A549 (cell line): Measurements from ENCODE around the gene CLDN7. TPM values are rescaled to one million over a fixed set of nuclear protein-coding genes. Genes with fewer than 3 reads are reported as not detected.

Experiments
- ATOH8 ChIP-seq: fragments of 250-450 bp; sonication (Bioruptor Pico); IDR thresholded peaks from 2 replicates; pipeline ENCODE4 v1.5.0; 2020; ENCODE audit warnings: low read depth, mild to moderate bottlenecking, moderate library complexity
- BHLHE40 ChIP-seq: IDR thresholded peaks from 2 replicates; pipeline ENCODE4 v1.6.1; 2012; ENCODE audit warnings: low read depth, low read length, inconsistent platforms
- CBX8 ChIP-seq: fragments of 200-600 bp; sonication (generic); IDR thresholded peaks from 2 replicates; pipeline ENCODE4 v1.6.1; 2016
- CEBPB ChIP-seq, 2 experiments: fragments of >200 bp in 1 of 2; sonication (Bioruptor Twin) in 1 of 2; formaldehyde crosslinking in 1 of 2; IDR thresholded peaks; 2 replicates each; pipeline ENCODE4 v1.6.1; 2012 to 2016
- CHD2 ChIP-seq: fragments of 150-350 bp; IDR thresholded peaks from 2 replicates; pipeline ENCODE4 v1.6.1; 2014; ENCODE audit warnings: low read length; ENCODE audit not compliant: partially characterized antibody
- CTCF ChIP-seq: fragments of >200 bp; sonication (Bioruptor Twin); formaldehyde crosslinking; IDR thresholded peaks from 3 replicates; pipeline ENCODE4 v1.5.1; 2016
- E2F6 ChIP-seq: IDR thresholded peaks from 2 replicates; pipeline ENCODE4 v1.6.1; 2012; ENCODE audit warnings: low read depth, borderline replicate concordance
- EHF ChIP-seq: fragments of 250-450 bp; sonication (Bioruptor Pico); IDR thresholded peaks from 2 replicates; pipeline ENCODE4 v1.5.0; 2020; ENCODE audit warnings: mild to moderate bottlenecking
- ESRRA ChIP-seq: fragments of 150-350 bp; IDR thresholded peaks from 2 replicates; pipeline ENCODE4 v1.6.1; 2014; ENCODE audit warnings: mild to moderate bottlenecking, low read length, borderline replicate concordance
- FOSL2 ChIP-seq, 2 experiments: fragments of 450-650 bp in 1 of 2; fragments of >200 bp in 1 of 2; sonication (Bioruptor Twin) in 1 of 2; formaldehyde crosslinking; IDR thresholded peaks; 2 replicates each; pipeline versions ENCODE4 v1.5.0 to v1.6.1; 2016 to 2020; ENCODE audit warnings: mild to moderate bottlenecking in 1 of 2, moderate library complexity in 1 of 2
- FOXS1 ChIP-seq: fragments of 250-450 bp; sonication (Bioruptor Pico); IDR thresholded peaks from 2 replicates; pipeline ENCODE4 v1.5.0; 2020; ENCODE audit warnings: mild to moderate bottlenecking, moderate library complexity
- HEYL ChIP-seq: fragments of 250-450 bp; sonication (Bioruptor Pico); IDR thresholded peaks from 2 replicates; pipeline ENCODE4 v1.8.0; 2021; ENCODE audit warnings: mild to moderate bottlenecking, moderate library complexity
- HOXA7 ChIP-seq: fragments of 250-450 bp; sonication (Bioruptor Pico); IDR thresholded peaks from 2 replicates; pipeline ENCODE4 v1.5.0; 2020; ENCODE audit warnings: mild to moderate bottlenecking, moderate library complexity
- HOXB13 ChIP-seq: fragments of 250-450 bp; sonication (Bioruptor Pico); IDR thresholded peaks from 2 replicates; pipeline ENCODE4 v1.5.0; 2020; ENCODE audit warnings: low read depth, mild to moderate bottlenecking, moderate library complexity
- HOXB5 ChIP-seq: fragments of 250-450 bp; sonication (Bioruptor Pico); IDR thresholded peaks from 2 replicates; pipeline ENCODE4 v1.5.0; 2020; ENCODE audit warnings: mild to moderate bottlenecking, moderate library complexity
- JUN ChIP-seq, 2 experiments: fragments of >200 bp; sonication (Bioruptor Twin); formaldehyde crosslinking; IDR thresholded peaks; 2 replicates in 1 of 2; 3 replicates in 1 of 2; pipeline ENCODE4 v1.6.1; 2016 to 2017
- JUNB ChIP-seq: fragments of >200 bp; sonication (Bioruptor Twin); formaldehyde crosslinking; IDR thresholded peaks from 2 replicates; pipeline ENCODE4 v1.6.1; 2016
- MAFK ChIP-seq: fragments of 450-650 bp; IDR thresholded peaks from 2 replicates; pipeline ENCODE4 v1.6.1; 2014; ENCODE audit not compliant: partially characterized antibody
- MAX ChIP-seq: IDR thresholded peaks from 2 replicates; pipeline ENCODE4 v1.6.1; 2012
- MYC ChIP-seq: IDR thresholded peaks from 2 replicates; pipeline ENCODE4 v1.6.1; 2012; ENCODE audit warnings: mild to moderate bottlenecking, inconsistent platforms, low read length, improper control_type of control experiment, borderline replicate concordance
- NR3C1 ChIP-seq: fragments of >200 bp; sonication (Bioruptor Twin); formaldehyde crosslinking; IDR thresholded peaks from 3 replicates; pipeline ENCODE4 v1.6.1; 2017
- PHF8 ChIP-seq: fragments of 200-600 bp; sonication (generic); IDR thresholded peaks from 2 replicates; pipeline ENCODE4 v1.6.1; 2016; ENCODE audit warnings: low read depth, mild to moderate bottlenecking, antibody characterized with exemption, moderate library complexity, borderline replicate concordance
- POLR2AphosphoS2 ChIP-seq: conservative IDR thresholded peaks from 2 replicates; pipeline ENCODE4 v1.6.1; 2012; ENCODE audit warnings: low read length, improper control_type of control experiment, inconsistent platforms
- RAD21 ChIP-seq, 2 experiments: fragments of >200 bp in 1 of 2; sonication (Bioruptor Twin) in 1 of 2; formaldehyde crosslinking in 1 of 2; IDR thresholded peaks in 1 of 2; conservative IDR thresholded peaks in 1 of 2; 2 replicates in 1 of 2; 3 replicates in 1 of 2; pipeline ENCODE4 v1.6.1; 2012 to 2018; ENCODE audit warnings: inconsistent platforms in 1 of 2
- RARB ChIP-seq: fragments of 250-450 bp; sonication (Bioruptor Pico); IDR thresholded peaks from 2 replicates; pipeline ENCODE4 v1.8.0; 2021; ENCODE audit warnings: mild to moderate bottlenecking, moderate library complexity
- RFX5 ChIP-seq: fragments of 450-650 bp; IDR thresholded peaks from 2 replicates; pipeline ENCODE4 v1.7.1; 2014; ENCODE audit warnings: antibody characterized with exemption, mild to moderate bottlenecking, moderate library complexity
- SMC3 ChIP-seq: fragments of >200 bp; sonication (Bioruptor Twin); formaldehyde crosslinking; IDR thresholded peaks from 3 replicates; pipeline ENCODE4 v1.6.1; 2018; ENCODE audit warnings: inconsistent platforms
- TFCP2L1 ChIP-seq: fragments of 250-450 bp; sonication (Bioruptor Pico); IDR thresholded peaks from 2 replicates; pipeline ENCODE4 v1.5.0; 2021; ENCODE audit warnings: mild to moderate bottlenecking
- ZNF302 ChIP-seq: fragments of 250-450 bp; sonication (Bioruptor Pico); IDR thresholded peaks from 2 replicates; pipeline ENCODE4 v1.9.0; 2021; ENCODE audit warnings: inconsistent platforms, mild to moderate bottlenecking, moderate library complexity
- polyA plus RNA-seq, 4 experiments: library from polyadenylated mRNA; depleted of rRNA in 3 of 4; stranded (reverse); fragments of >200 nt; fragmentation: RNase III in 1 of 4; extraction: RNeasy Plus Mini Kit Qiagen cat#74134 plus additional on column Dnase treatment in 1 of 4; gene quantifications; 2 replicates in 3 of 4; 3 replicates in 1 of 4; pipeline ENCODE4 v1.2.3, GENCODE V29; 2011 to 2017
- TF ChIP-seq, protein P1 (sequence below): fragments of 200-600 bp; sonication (generic); IDR thresholded peaks from 2 replicates; pipeline ENCODE4 v1.6.1; 2016; ENCODE audit warnings: antibody characterized with exemption, mild to moderate bottlenecking, moderate library complexity
- TF ChIP-seq, protein P2 (sequence below): IDR thresholded peaks from 2 replicates; pipeline ENCODE4 v1.6.1; 2012
- TF ChIP-seq, protein P3 (sequence below): fragments of >200 bp; sonication (Bioruptor Twin); formaldehyde crosslinking; IDR thresholded peaks from 2 replicates; pipeline ENCODE4 v1.6.1; 2016

CLDN7 gene
- polyA plus RNA-seq, 2 of the 4 experiments (the other 2 are of a cell fraction) = 0.97 to 4.2 TPM

DNA sequence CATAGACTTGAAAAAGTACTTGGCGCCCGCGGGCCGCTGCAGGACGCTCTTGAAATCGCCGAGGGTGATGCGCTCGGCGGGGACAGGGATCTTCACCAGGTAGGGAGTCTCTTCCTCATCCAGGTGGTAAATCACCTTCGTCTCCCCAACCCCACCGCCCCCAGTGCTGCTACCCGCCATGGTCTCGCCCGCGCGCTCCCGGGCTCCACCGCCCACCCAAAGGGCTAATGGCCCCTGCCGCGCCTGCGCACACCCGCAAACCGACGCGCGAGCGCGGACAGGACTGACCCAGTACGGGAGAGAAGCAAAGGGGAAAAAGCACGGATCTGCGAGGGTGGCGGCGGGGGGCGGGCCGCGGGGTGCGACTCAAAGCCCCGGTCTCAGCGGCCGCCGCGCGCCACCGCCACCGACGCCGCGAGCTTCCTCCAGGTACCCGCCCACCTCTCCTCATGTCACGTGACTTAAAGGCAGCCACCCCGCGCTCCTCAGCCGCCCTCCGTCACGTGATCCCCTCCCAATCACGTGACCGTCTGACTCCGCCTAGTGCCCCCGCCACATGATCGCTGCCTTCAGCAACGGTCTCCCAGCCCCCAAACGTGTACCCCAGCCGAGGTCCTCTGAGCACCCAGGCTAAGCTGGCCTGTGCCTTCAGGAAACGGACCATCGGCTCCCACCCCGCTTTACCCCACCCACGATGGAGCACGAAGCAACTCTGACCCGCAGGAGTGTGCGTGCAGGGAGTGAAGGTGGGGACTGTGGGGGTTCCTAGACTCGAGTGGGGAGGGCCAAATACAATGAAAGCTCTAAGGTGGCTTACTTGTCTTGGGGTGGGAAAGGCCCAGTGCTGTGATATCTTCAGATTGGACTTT, 28.0 kb downstream of the CLDN7 start, which contains the start of gene DVL2 (continued):
- TF ChIP-seq MYC (no peak), CEBPB (IDR thresholded peaks at IDR 0.05) (no peak), PHF8 (peak; percentile 73; the same call in 1 of the 2 replicates), RFX5 (no peak), FOXS1 (CRISPR knock-in tag) (peak; percentile 78), MAX (peak; percentile 97), E2F6 (peak; percentile 79; the same call in 1 of the 2 replicates), HOXA7 (peak; percentile 80; the same call in 1 of the 2 replicates), EHF (peak; percentile 88; the same call in 1 of the 2 replicates), CBX8 (no peak), TFCP2L1 (CRISPR knock-in tag) (peak; percentile 65; the same call in 1 of the 2 replicates), RARB (no peak), NR3C1 (no peak), MAFK (no peak), POLR2AphosphoS2 (peak; percentile 90), ATOH8 (peak; percentile 84; the same call in 1 of the 2 replicates), FOSL2 (IDR thresholded peaks at IDR 0.05) (no peak), FOSL2 (CRISPR knock-in tag; IDR thresholded peaks at IDR 0.05) (peak; percentile 82), BHLHE40 (peak; percentile 86), CHD2 (no peak), RAD21 (conservative IDR thresholded peaks at IDR 0.05 in 1 of 2, IDR thresholded peaks at IDR 0.05 in 1 of 2) (0 out of 5 replicates have a peak, but pooled peaks of 1 of the 2 experiments have one; percentile 13), JUNB (no peak), ZNF302 (CRISPR knock-in tag) (no peak), HOXB13 (peak; percentile 74; the same call in 1 of the 2 replicates), ESRRA (no peak), CTCF (no peak), SMC3 (no peak), HEYL (CRISPR knock-in tag) (peak; percentile 83; the same call in 1 of the 2 replicates), HOXB5 (CRISPR knock-in tag) (peak; percentile 97), JUN (IDR thresholded peaks at IDR 0.05) (peak; percentile 94 to 99)
- TF ChIP-seq, protein P1, sequence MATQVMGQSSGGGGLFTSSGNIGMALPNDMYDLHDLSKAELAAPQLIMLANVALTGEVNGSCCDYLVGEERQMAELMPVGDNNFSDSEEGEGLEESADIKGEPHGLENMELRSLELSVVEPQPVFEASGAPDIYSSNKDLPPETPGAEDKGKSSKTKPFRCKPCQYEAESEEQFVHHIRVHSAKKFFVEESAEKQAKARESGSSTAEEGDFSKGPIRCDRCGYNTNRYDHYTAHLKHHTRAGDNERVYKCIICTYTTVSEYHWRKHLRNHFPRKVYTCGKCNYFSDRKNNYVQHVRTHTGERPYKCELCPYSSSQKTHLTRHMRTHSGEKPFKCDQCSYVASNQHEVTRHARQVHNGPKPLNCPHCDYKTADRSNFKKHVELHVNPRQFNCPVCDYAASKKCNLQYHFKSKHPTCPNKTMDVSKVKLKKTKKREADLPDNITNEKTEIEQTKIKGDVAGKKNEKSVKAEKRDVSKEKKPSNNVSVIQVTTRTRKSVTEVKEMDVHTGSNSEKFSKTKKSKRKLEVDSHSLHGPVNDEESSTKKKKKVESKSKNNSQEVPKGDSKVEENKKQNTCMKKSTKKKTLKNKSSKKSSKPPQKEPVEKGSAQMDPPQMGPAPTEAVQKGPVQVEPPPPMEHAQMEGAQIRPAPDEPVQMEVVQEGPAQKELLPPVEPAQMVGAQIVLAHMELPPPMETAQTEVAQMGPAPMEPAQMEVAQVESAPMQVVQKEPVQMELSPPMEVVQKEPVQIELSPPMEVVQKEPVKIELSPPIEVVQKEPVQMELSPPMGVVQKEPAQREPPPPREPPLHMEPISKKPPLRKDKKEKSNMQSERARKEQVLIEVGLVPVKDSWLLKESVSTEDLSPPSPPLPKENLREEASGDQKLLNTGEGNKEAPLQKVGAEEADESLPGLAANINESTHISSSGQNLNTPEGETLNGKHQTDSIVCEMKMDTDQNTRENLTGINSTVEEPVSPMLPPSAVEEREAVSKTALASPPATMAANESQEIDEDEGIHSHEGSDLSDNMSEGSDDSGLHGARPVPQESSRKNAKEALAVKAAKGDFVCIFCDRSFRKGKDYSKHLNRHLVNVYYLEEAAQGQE = peak; percentile 47; the same call in 1 of the 2 replicates
- TF ChIP-seq, protein P2, sequence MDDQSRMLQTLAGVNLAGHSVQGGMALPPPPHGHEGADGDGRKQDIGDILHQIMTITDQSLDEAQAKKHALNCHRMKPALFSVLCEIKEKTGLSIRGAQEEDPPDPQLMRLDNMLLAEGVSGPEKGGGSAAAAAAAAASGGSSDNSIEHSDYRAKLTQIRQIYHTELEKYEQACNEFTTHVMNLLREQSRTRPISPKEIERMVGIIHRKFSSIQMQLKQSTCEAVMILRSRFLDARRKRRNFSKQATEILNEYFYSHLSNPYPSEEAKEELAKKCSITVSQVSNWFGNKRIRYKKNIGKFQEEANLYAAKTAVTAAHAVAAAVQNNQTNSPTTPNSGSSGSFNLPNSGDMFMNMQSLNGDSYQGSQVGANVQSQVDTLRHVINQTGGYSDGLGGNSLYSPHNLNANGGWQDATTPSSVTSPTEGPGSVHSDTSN = peak; percentile 98
- TF ChIP-seq, protein P3, sequence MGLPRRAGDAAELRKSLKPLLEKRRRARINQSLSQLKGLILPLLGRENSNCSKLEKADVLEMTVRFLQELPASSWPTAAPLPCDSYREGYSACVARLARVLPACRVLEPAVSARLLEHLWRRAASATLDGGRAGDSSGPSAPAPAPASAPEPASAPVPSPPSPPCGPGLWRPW = no peak
